SKM-1 (cell line): Measurements from ENCODE around the gene PTX4.
"Not testable (repeated sequence)": the region's sequence is repeated elsewhere in the genome, so short reads cannot be mapped to it uniquely, and the experiment has no call there.

Experiments
- DNase-seq: peaks from one replicate; lab custom pipeline; 2025; ENCODE audit not compliant: unreplicated experiment; lab: John Stamatoyannopoulos, UW

PTX4 gene

GRCh38 chr16:1446296-1447080, 42.3 kb downstream of the PTX4 start:
- DNase-seq, result no peak

- DNase-seq, result no peak
Observed at GRCh38 chr16:1445518-1446203, 43.1 kb downstream of the PTX4 start.

- no peak for DNase-seq
Observed at GRCh38 chr16:1444730-1445517, 43.8 kb downstream of the PTX4 start.

- no peak for DNase-seq
Observed at GRCh38 chr16:1443980-1444729, 44.6 kb downstream of the PTX4 start, which contains the start of gene CCDC154. CCDC154 (minus strand) TSS chr16:1444556; CDS start chr16:1444322, 234 bp downstream.

- DNase-seq, result no peak
Observed at GRCh38 chr16:1443403-1443973, 45.3 kb downstream of the PTX4 start.

GRCh38 chr16:1442697-1443096, 46.0 kb downstream of the PTX4 start:
- DNase-seq, result no peak

GRCh38 chr16:1441391-1441829, 47.3 kb downstream of the PTX4 start:
- DNase-seq, result no peak

- not testable (repeated sequence) for DNase-seq
Observed at GRCh38 chr16:1439699-1440074, 49.1 kb downstream of the PTX4 start.

GRCh38 chr16:1439058-1439698, 49.6 kb downstream of the PTX4 start:
- no peak for DNase-seq

- DNase-seq, result no peak
Observed at GRCh38 chr16:1438229-1439057, 50.3 kb downstream of the PTX4 start.

- no peak for DNase-seq
Observed at GRCh38 chr16:1437606-1438005, 51.1 kb downstream of the PTX4 start.

- no peak for DNase-seq
Observed at GRCh38 chr16:1436731-1437355, 51.9 kb downstream of the PTX4 start.

- DNase-seq, result no peak
Observed at GRCh38 chr16:1435921-1436697, 52.6 kb downstream of the PTX4 start.
